GM12891 (cell line): Measurements from ENCODE around the gene MCRIP1.

Source experiments
- DNase-seq: peaks from one replicate; pipeline ENCODE4 v3.0.0; 2011; ENCODE audit warnings: low spot score; ENCODE audit not compliant: insufficient read length
- FAIRE-seq: peaks from 2 replicates; lab custom pipeline; 2011; peaks lifted over from hg19 to GRCh38; lab: Jason Lieb, UNC
- PAX5 ChIP-seq: IDR thresholded peaks from 2 replicates; pipeline ENCODE4 v1.6.1; 2011; ENCODE audit warnings: low read length, moderate library complexity, mild to moderate bottlenecking; ENCODE audit not compliant: insufficient read depth, severe bottlenecking
- POLR2A ChIP-seq: IDR thresholded peaks from 2 replicates; pipeline ENCODE4 v1.6.1; 2011; ENCODE audit warnings: low read depth, low read length, control low read depth
- POLR2AphosphoS5 ChIP-seq: IDR thresholded peaks from 2 replicates; pipeline ENCODE4 v1.6.1; 2011; ENCODE audit warnings: low read depth, low read length, control low read depth
- POU2F2 ChIP-seq: IDR thresholded peaks from 2 replicates; pipeline ENCODE4 v1.6.1; 2011; ENCODE audit warnings: low read depth, mild to moderate bottlenecking, control low read depth, low read length, moderate library complexity
- SPI1 ChIP-seq: IDR thresholded peaks from 2 replicates; pipeline ENCODE4 v1.6.1; 2011; ENCODE audit warnings: low read depth, low read length, control low read depth
- TAF1 ChIP-seq: IDR thresholded peaks from 2 replicates; pipeline ENCODE4 v1.6.1; 2011; ENCODE audit warnings: low read depth, low read length, control low read depth

MCRIP1 gene

DNA sequence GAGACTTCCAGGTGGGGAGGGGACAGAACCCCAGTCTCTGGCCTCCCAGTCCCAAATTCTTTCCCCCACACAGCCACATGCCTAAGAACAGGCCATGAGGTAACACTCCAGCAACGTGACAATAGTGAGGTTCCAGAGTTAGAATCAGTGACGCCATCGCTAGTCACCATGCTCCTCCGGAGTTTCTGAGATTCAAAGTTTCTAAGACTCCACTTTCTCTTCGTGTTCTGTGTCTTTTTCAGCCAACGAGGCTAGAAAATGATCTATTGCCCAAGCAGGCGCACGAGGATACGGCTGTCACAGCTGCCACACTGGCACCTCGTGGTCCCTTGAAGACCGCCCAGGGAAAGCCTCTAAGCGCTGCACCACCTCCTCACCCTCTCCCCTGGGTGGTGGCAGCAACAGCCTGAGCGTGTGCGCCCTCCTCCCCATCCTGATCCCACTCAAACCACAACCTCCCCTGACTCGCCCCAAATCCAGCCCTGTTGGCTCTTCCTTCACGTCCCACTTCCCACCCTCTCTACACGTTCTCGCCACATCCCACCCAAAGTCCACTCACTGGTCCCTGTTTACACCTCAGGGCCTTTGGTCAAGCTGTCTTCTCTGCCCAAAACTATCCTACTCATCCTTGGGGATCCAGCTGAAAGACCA, 1.0 kb downstream of the MCRIP1 start:
- TF ChIP-seq TAF1 (peak; percentile 38; the same call in 1 of the 2 replicates), PAX5 (no peak), POLR2AphosphoS5 (no peak), POU2F2 (0 out of 2 replicates have a peak, but pooled peaks have one; percentile 27), SPI1 (no peak), POLR2A (no peak)
- FAIRE-seq = no peak
- DNase-seq = no peak

- peak; percentile 89 for FAIRE-seq
- no peak for DNase-seq
- no peak for TF ChIP-seq SPI1
- no peak for TF ChIP-seq TAF1
- no peak for TF ChIP-seq PAX5
- no peak for TF ChIP-seq POU2F2
- no peak for TF ChIP-seq POLR2AphosphoS5
- no peak for TF ChIP-seq POLR2A
Measured at GRCh38 chr17:81831563-81831956, 1.5 kb downstream of the MCRIP1 start.

DNA sequence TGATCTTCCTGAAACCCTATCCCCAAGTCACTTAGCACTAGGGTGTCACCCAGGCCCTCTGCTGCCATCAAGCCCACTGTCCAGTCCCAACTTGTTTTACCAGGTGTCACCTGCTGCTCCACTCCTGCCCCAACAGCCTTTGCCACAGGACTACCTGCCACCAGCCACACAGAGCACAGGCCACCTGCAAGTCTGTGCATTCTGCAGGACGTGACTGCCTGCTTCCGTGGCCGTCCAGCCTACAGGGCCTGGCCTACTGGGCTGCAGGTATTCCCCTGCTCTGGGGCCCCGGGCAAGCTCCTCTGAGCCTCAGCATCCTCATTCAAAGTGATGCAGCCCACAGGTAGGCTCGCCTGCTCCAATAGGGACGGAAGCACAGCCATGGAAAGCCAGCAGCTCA, 3.2 kb downstream of the MCRIP1 start:
- TF ChIP-seq PAX5 (no peak), POLR2A (no peak), POLR2AphosphoS5 (no peak), TAF1 (no peak), POU2F2 (no peak), SPI1 (no peak)
- DNase-seq (no peak), FAIRE-seq (no peak)

DNA sequence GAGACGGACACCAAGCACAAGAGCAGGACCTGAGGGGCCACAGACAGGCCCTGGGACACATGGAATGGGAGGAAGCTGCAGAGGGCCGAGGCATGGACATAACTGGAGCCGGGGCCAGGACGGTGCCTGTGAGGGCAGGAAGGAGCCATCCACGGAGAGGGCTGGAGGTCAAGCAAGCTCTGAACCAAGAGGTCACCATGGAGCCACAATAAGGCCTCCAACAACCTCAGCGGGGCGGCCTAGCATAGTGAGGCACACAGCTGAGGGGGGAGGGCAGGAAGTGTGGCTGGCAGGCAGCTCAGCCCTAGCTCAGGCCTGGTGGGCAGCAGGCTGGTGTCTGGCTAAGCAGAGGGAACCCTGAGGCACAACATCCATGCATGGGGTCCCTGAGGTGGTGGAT, 4.4 kb downstream of the MCRIP1 start:
- TF ChIP-seq PAX5 (no peak), POU2F2 (no peak), POLR2A (no peak), POLR2AphosphoS5 (no peak), TAF1 (no peak), SPI1 (no peak)
- FAIRE-seq (no peak), DNase-seq (no peak)

DNA sequence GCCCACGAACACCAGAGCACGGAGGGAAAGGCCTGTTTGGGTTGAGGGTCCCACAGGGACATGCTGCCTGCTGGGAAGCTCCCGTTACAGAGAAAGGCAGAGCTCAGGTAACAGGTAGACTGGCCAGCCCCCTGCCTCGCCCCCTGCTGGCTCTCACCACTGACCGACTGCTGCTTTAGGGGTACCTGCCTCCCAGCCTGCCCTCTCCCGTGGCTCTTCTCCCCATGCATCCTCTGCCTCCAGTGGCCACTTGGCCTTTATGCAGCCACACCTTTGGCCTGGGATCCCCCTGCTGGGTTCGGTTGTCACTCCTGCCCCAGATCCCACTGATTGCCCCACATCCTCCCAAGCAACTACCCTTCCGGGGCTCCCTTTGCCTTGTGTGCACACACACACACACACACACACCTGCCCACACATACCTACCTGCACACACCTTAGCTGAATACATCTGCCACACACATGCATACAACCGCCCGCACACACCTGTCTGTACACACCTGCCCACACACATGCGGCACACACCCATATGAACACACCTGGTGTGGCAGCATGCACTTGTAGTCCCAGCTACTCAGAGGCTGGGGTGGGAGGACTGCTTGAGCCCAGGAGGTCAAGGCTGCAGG, 7.1 kb downstream of the MCRIP1 start:
- DNase-seq (no peak), FAIRE-seq (peak; percentile 23)
- no peak for TF ChIP-seq POU2F2
- TF ChIP-seq TAF1 = no peak
- no peak for TF ChIP-seq POLR2AphosphoS5
- TF ChIP-seq PAX5 = no peak
- TF ChIP-seq POLR2A = no peak
- TF ChIP-seq SPI1 = no peak

DNA sequence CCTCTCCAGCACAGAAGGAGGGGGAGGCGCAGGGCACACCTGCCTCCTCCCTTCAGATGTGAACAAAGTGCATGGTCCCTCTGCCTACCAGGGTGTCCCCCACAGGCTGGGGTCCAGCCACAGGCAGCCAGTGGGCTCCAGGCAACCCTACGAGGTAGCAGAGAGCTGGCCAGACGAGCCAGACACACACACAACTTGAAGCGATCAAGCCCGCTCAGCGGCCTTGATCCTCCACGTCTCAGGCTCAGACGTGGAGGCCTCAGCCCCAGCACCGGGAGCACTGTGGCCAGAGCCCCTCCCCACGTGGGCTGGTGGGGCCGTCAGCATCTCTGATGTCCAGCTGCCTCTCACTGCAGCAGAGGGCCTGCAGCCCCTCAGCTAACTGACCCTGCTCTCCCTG, 8.5 kb downstream of the MCRIP1 start:
- TF ChIP-seq POLR2A = no peak
- TF ChIP-seq POU2F2 = no peak
- TF ChIP-seq TAF1 = no peak
- TF ChIP-seq POLR2AphosphoS5 = no peak
- no peak for TF ChIP-seq SPI1
- TF ChIP-seq PAX5 = no peak
- DNase-seq (no peak), FAIRE-seq (no peak)

DNA sequence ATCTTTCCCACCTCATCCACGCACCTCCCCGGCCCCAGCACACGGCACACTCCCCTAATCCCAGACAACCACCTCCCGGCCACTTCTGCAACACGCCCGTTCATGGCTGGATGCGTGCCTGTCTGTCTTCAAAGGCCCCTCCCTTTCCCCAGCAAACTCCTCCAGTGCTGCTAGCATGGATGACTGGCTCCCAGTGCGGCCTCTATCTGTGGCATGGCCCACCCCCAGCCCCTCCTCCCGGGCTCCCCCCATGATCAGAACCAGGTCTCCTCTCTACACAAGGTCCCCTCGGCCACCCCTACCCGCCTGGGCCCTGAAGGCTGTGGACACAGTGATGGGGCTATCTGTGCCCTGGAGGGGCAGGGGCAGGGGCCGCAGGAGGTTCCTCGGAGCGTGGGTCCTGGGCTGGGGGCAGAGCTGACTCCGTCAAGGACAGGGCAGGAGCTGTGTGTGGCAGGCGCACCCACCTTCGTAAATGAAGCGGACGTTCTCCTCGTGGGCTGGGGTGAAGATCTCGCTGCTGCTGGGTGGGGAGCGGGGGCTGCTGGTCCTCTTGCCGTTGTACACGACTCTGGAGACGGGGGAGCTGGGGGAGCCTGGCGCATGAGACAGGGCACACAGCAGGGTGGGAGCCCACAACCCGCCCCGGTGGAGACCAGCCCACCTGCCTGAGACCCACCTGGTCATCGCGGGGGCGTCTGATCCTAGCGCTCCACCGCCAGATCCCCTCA, 9.1 kb downstream of the MCRIP1 start:
- FAIRE-seq (no peak), DNase-seq (no peak)
- TF ChIP-seq TAF1 (no peak), POLR2A (no peak), PAX5 (no peak), POLR2AphosphoS5 (no peak)

GRCh38 chr17:81822996-81823819, 9.9 kb downstream of the MCRIP1 start:
- FAIRE-seq (no peak), DNase-seq (no peak)
- TF ChIP-seq PAX5 = no peak
- no peak for TF ChIP-seq SPI1
- TF ChIP-seq POLR2AphosphoS5 = no peak
- TF ChIP-seq TAF1 = no peak
- no peak for TF ChIP-seq POU2F2
- no peak for TF ChIP-seq POLR2A

- TF ChIP-seq POLR2AphosphoS5 = no peak
- TF ChIP-seq TAF1 = no peak
- FAIRE-seq = no peak
Measured at GRCh38 chr17:81822312-81822637, 10.8 kb downstream of the MCRIP1 start.

More at GRCh38 chr17:81822312-81822637, 10.8 kb downstream of the MCRIP1 start:
- no peak for DNase-seq
